Brain pericyte (primary cell): ENCODE data around the gene ONECUT2.

Experiments
- DNase-seq: peaks from one replicate; pipeline ENCODE4 v3.0.0-alpha.2; 2012; ENCODE audit warnings: low read depth, low spot score

ONECUT2 gene

GRCh38 chr18:57529151-57529550 lies 94.0 kb downstream of the ONECUT2 start:
- DNase-seq = no peak

GRCh38 chr18:57533006-57533867 lies 98.1 kb downstream of the ONECUT2 start:
- no peak for DNase-seq

GRCh38 chr18:57533868-57534510 lies 98.8 kb downstream of the ONECUT2 start:
- DNase-seq = no peak

- DNase-seq = no peak
These were observed 99.3 kb downstream of the ONECUT2 start for GRCh38 chr18:57534511-57534909.

- no peak for DNase-seq
These were observed 103.4 kb downstream of the ONECUT2 start for GRCh38 chr18:57538614-57539013.

GRCh38 chr18:57539702-57540101 lies 104.5 kb downstream of the ONECUT2 start:
- no peak for DNase-seq
